OCI-LY7 (cell line): ENCODE results near the gene IPO8.

Source experiments
- CTCF ChIP-seq: fragments of 200-600 bp; sonication (generic); conservative IDR thresholded peaks from 2 replicates; pipeline ENCODE4 v1.5.1; 2014; ENCODE audit warnings: mild to moderate bottlenecking, antibody characterized with exemption, low read length, moderate library complexity, mixed read lengths
- EZH2phosphoT487 ChIP-seq: fragments of 200-600 bp; sonication (generic); IDR thresholded peaks from 2 replicates; pipeline ENCODE4 v1.6.1; 2018; ENCODE audit warnings: low read depth, borderline replicate concordance, mild to moderate bottlenecking, mixed run types, antibody characterized with exemption, low read length, moderate library complexity, mixed read lengths

GRCh38 chr12:30692470-30692869 is 3.2 kb downstream of the IPO8 start:
- TF ChIP-seq CTCF (no peak), EZH2phosphoT487 (no peak)
